ENCODE results near the gene NAGLU. TPM values are rescaled to one million over a fixed set of nuclear protein-coding genes. Genes with fewer than 3 reads are reported as not detected.
A peak's percentile ranks its signal among the peaks of the same experiment; 100 is the strongest.

The NAGLU gene
- total and polyA plus RNA-seq, 2 of the 13 experiments (the other 11 are each of a cell fraction or from before 2014, with no cell fraction given) = 28.2 to 40.1 TPM

- TF ChIP-seq ZSCAN12 (CRISPR knock-in tag; IDR thresholded peaks at IDR 0.05) (no peak), ZNF460 (CRISPR knock-in tag; IDR thresholded peaks at IDR 0.05; ENCODE audit: borderline replicate concordance) (no peak), ZNF33A (CRISPR knock-in tag; IDR thresholded peaks at IDR 0.05; ENCODE audit: borderline replicate concordance) (no peak), ZMAT5 (CRISPR knock-in tag; IDR thresholded peaks at IDR 0.05; ENCODE audit: borderline replicate concordance, low read depth) (no peak), AKNA (CRISPR knock-in tag; IDR thresholded peaks at IDR 0.05; ENCODE audit: borderline replicate concordance) (no peak), SP2 (CRISPR knock-in tag; IDR thresholded peaks at IDR 0.05) (no peak), ZNF432 (CRISPR knock-in tag; IDR thresholded peaks at IDR 0.05; ENCODE audit: borderline replicate concordance) (no peak), MLLT10 (CRISPR knock-in tag; IDR thresholded peaks at IDR 0.05) (no peak), ZKSCAN1 (IDR thresholded peaks at IDR 0.05; ENCODE audit: low read length) (no peak), ZNF746 (CRISPR knock-in tag; IDR thresholded peaks at IDR 0.05) (peak; percentile 72), NFE2L2 (IDR thresholded peaks at IDR 0.05; ENCODE audit: low read length) (no peak), SKIL (CRISPR knock-in tag; IDR thresholded peaks at IDR 0.05; ENCODE audit: borderline replicate concordance) (peak; percentile 54; the same call in 1 of the 2 replicates), ZNF564 (CRISPR knock-in tag; IDR thresholded peaks at IDR 0.05) (peak; percentile 75), NCOR1 (IDR thresholded peaks at IDR 0.05; ENCODE audit: borderline replicate concordance, low read length) (no peak; the same call in 1 of the 2 replicates), ZNF343 (CRISPR knock-in tag; IDR thresholded peaks at IDR 0.05) (peak; percentile 89; the same call in 1 of the 2 replicates), BCL3 (CRISPR knock-in tag; IDR thresholded peaks at IDR 0.05) (peak; percentile 59), AGO2 (optimal IDR thresholded peaks at IDR 0.05; ENCODE audit: low read depth, low read length) (peak; percentile 58), HMGA1 (CRISPR knock-in tag; conservative IDR thresholded peaks at IDR 0.05) (no peak), ZNF615 (CRISPR knock-in tag; IDR thresholded peaks at IDR 0.05; ENCODE audit: borderline replicate concordance) (no peak)
These were observed 523 bp downstream of the NAGLU start (continued) for GRCh38 chr17:42536372-42537155.

Data from HepG2 (cell line).